Hepatocyte (in vitro differentiated cells): ENCODE data around the gene BCL11A. TPM values are rescaled to one million over a fixed set of nuclear protein-coding genes. Genes with fewer than 3 reads are reported as not detected.

Experiments used
- DNase-seq: peaks from one replicate; pipeline ENCODE4 v3.0.0-alpha.2; 2016; ENCODE audit warnings: low spot score
- H2AFZ ChIP-seq: fragments of 200-600 bp; sonication (generic); 2 replicates; pipeline ENCODE4 v1.6.0; 2016; ENCODE audit warnings: antibody characterized with exemption, mild to moderate bottlenecking
- H3K27ac ChIP-seq: fragments of 200-600 bp; sonication (generic); 2 replicates; pipeline ENCODE4 v1.5.1; 2016; ENCODE audit warnings: mild to moderate bottlenecking
- H3K27me3 ChIP-seq: fragments of 200-600 bp; sonication (generic); 2 replicates; pipeline ENCODE4 v1.6.1; 2016
- H3K36me3 ChIP-seq: fragments of 200-600 bp; sonication (generic); replicated peaks from 2 replicates; pipeline ENCODE4 v1.5.1; 2016; ENCODE audit warnings: low read depth; ENCODE audit not compliant: insufficient read depth
- H3K4me1 ChIP-seq: fragments of 200-600 bp; sonication (generic); 2 replicates; pipeline ENCODE4 v1.5.1; 2016; ENCODE audit warnings: mild to moderate bottlenecking, moderate library complexity; ENCODE audit not compliant: insufficient read depth
- H3K4me2 ChIP-seq: fragments of 200-600 bp; sonication (generic); 2 replicates; pipeline ENCODE4 v1.6.0; 2016
- H3K4me3 ChIP-seq: fragments of 200-600 bp; sonication (generic); 2 replicates; pipeline ENCODE4 v1.5.1; 2016; ENCODE audit warnings: mild to moderate bottlenecking
- H3K79me2 ChIP-seq: fragments of 200-600 bp; sonication (generic); 2 replicates; pipeline ENCODE4 v1.6.0; 2017; ENCODE audit warnings: mild to moderate bottlenecking
- H3K9me2 ChIP-seq: fragments of 200-600 bp; sonication (generic); replicated peaks from 2 replicates; pipeline ENCODE4 v1.6.0; 2017; ENCODE audit warnings: mild to moderate bottlenecking; ENCODE audit not compliant: insufficient read depth
- H3K9me3 ChIP-seq: fragments of 200-600 bp; sonication (generic); 2 replicates; pipeline ENCODE4 v1.5.1; 2016; ENCODE audit warnings: low read depth, mild to moderate bottlenecking
- H4K20me1 ChIP-seq: fragments of 200-600 bp; sonication (generic); 2 replicates; pipeline ENCODE4 v1.6.0; 2016; ENCODE audit warnings: mild to moderate bottlenecking; ENCODE audit not compliant: insufficient read depth, poor library complexity, severe bottlenecking
- EZH2 ChIP-seq: fragments of 200-600 bp; sonication (generic); IDR thresholded peaks from 2 replicates; pipeline ENCODE4 v1.6.1; 2016; ENCODE audit warnings: antibody characterized with exemption, mild to moderate bottlenecking, borderline replicate concordance
- EZH2phosphoT487 ChIP-seq: fragments of 200-600 bp; sonication (generic); IDR thresholded peaks from one replicate; pipeline ENCODE4 v1.6.1; 2018; ENCODE audit warnings: antibody characterized with exemption, mild to moderate bottlenecking, low read depth, moderate library complexity; ENCODE audit not compliant: unreplicated experiment, severe bottlenecking
- WGBS: methylation state at CpG from one replicate; pipeline ENCODE4 v1.1.6; 2016; ENCODE audit warnings: low lambda C conversion rate; ENCODE audit errors: missing lambda C conversion rate; 5-methylcytosine and 5-hydroxymethylcytosine counted together
- polyA plus RNA-seq: library from polyadenylated mRNA; unstranded; fragments of >200 nt; fragmentation: Nextera tagmentation; extraction: Ambion mirVana; gene quantifications from 2 replicates; pipeline ENCODE4 v1.2.1, GENCODE V29; 2016
- total RNA-seq: library from RNA; depleted of rRNA; stranded (reverse); fragments of >200 nt; gene quantifications from 2 replicates; pipeline ENCODE4 v1.2.3, GENCODE V29; 2014
- TF ChIP-seq, protein P1 (sequence below): fragments of 200-600 bp; sonication (generic); IDR thresholded peaks from 2 replicates; pipeline ENCODE4 v1.5.1; 2016; ENCODE audit warnings: antibody characterized with exemption, mild to moderate bottlenecking; ENCODE audit not compliant: poor library complexity

The BCL11A gene
- total and polyA plus RNA-seq, 2 experiments from 2014 or later, result 14.4 to 22.6 TPM

DNA sequence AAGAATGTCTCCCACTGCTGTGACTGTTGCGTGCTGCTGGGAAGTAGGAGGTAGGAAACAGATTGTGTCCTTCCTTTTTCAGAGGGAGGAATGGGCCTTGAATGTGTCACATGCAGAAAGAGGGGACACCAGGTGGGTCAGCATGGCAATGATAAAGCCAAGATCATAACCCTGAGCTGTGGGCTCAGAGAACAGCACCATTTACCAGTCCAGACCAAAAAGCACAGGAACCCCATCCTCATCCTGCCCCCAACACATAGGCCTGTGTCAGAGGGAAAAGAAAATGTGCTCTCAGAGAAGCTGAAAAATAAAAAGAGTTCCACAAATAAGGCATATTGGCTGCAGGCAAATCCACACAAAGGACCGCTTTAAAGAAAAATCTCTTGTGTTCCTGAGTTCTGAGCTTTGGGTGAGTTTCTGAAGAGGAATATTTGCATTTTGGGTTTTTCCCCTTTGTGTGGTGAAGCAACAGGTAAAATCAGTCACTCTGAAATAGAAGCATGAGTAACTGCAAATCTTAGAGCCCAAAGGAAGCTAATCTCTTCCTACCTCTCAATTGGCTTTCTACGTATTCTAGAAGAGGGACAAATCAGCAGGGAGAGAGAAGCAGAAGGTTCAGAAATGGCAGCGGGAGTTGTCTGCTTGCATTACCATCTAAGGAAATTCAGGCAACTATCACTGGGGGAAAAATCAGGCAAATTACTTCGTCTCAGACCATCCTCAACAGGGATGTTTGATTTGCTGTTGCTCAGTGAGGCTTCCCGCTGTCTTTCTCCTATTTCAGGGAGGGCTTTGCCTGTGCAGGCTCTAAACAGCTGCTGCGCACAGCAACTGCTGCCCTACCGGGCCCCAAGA, 106.8 kb downstream of the BCL11A start:
- 92% methylated on average over 8 of the region's 8 CpGs for WGBS
- no peak for DNase-seq
- Histone ChIP-seq H3K36me3 (no peaks in the 10 kb centered on the region), H3K27me3 (no peaks in the 10 kb centered on the region), H3K4me2 (no peak overlapping the region), H2AFZ (no peak overlapping the region), H3K9me3 (no peaks in the 10 kb centered on the region), H4K20me1 (no peaks in the 10 kb centered on the region), H3K9me2 (no peaks in the 10 kb centered on the region), H3K27ac (no peak overlapping the region), H3K4me3 (no peak overlapping the region), H3K79me2 (no peaks in the 10 kb centered on the region), H3K4me1 (no peaks in the 10 kb centered on the region)
- no peak for TF ChIP-seq EZH2phosphoT487
- TF ChIP-seq, protein P1, sequence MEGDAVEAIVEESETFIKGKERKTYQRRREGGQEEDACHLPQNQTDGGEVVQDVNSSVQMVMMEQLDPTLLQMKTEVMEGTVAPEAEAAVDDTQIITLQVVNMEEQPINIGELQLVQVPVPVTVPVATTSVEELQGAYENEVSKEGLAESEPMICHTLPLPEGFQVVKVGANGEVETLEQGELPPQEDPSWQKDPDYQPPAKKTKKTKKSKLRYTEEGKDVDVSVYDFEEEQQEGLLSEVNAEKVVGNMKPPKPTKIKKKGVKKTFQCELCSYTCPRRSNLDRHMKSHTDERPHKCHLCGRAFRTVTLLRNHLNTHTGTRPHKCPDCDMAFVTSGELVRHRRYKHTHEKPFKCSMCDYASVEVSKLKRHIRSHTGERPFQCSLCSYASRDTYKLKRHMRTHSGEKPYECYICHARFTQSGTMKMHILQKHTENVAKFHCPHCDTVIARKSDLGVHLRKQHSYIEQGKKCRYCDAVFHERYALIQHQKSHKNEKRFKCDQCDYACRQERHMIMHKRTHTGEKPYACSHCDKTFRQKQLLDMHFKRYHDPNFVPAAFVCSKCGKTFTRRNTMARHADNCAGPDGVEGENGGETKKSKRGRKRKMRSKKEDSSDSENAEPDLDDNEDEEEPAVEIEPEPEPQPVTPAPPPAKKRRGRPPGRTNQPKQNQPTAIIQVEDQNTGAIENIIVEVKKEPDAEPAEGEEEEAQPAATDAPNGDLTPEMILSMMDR, result no peak
- no peak for TF ChIP-seq EZH2

DNA sequence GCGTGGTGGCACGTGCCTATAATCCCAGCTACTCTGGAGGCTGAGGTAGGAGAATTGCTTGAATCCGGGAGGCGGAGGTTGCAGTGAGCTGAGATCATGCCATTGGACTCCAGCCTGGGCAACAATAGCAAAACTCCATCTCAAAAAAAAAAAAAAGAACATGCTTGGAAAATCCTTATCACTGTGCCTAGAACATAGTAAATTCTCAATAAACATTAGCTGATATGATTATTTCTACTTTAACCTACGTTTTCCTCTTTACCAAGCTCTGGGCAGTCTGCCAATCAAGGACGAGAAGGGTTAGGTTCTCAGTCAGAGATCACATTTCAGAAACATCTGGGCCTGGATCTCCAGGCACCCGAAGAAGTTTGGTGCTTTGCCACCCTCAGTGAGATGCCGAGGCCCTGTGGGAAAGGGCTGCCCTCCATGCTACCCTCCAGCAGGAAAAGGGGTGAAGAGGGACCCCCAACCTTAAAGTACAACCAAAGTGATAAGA, 107.7 kb downstream of the BCL11A start:
- no peaks in the 10 kb centered on the region for H3K4me1 ChIP-seq
- WGBS, result 67% methylated on average over 8 of the region's 8 CpGs
- DNase-seq, result no peak
- H3K79me2 ChIP-seq, result no peaks in the 10 kb centered on the region
- TF ChIP-seq EZH2phosphoT487 (no peak), EZH2 (no peak)
- TF ChIP-seq, protein P1, result no peak
- no peak overlapping the region for H2AFZ ChIP-seq
- H3K9me3 ChIP-seq, result no peaks in the 10 kb centered on the region
- no peaks in the 10 kb centered on the region for H3K27me3 ChIP-seq
- no peak overlapping the region for H3K4me3 ChIP-seq
- no peaks in the 10 kb centered on the region for H3K36me3 ChIP-seq
- H3K4me2 ChIP-seq, result no peak overlapping the region
- H3K27ac ChIP-seq, result no peak overlapping the region
- no peaks in the 10 kb centered on the region for H3K9me2 ChIP-seq
- H4K20me1 ChIP-seq, result no peaks in the 10 kb centered on the region

DNA sequence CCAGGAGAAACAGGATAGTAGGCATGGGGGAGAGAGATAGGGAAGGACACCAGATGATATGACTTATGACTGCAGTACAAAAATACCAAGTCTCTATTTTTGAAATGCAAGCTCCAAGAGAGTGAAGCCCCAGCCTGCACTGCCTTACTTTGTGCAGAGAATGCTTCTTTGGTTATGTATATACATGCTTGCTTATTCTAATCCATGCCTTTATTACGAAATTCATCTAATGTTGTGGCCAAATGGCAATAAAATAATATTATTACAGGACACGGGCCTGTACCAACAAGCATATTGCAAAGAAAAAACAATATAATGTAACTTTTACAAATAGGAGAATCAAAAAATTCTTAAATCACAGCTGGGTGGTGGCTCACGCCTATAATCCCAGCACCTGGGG, 110.8 kb downstream of the BCL11A start:
- Histone ChIP-seq H3K9me2 (no peaks in the 10 kb centered on the region), H3K27ac (no peak overlapping the region), H3K79me2 (no peaks in the 10 kb centered on the region), H3K36me3 (no peaks in the 10 kb centered on the region), H3K9me3 (no peaks in the 10 kb centered on the region), H3K27me3 (no peaks in the 10 kb centered on the region), H2AFZ (no peak overlapping the region), H3K4me1 (no peaks in the 10 kb centered on the region), H3K4me3 (no peak overlapping the region), H3K4me2 (no peak overlapping the region), H4K20me1 (no peaks in the 10 kb centered on the region)
- TF ChIP-seq, protein P1, result no peak
- TF ChIP-seq EZH2, result no peak
- no peak for DNase-seq
- WGBS, result 93% methylated on average over 3 of the region's 3 CpGs
